Panc1 (cell line): ENCODE results near the gene GPRC5A.

Experiments
- SIN3A ChIP-seq: IDR thresholded peaks from 2 replicates; pipeline ENCODE4 v1.6.1; 2012; ENCODE audit warnings: low read depth, mild to moderate bottlenecking, low read length, moderate library complexity, borderline replicate concordance; ENCODE audit not compliant: insufficient read depth
- TF ChIP-seq, protein P1 (sequence below): fragments of 450-650 bp; IDR thresholded peaks from 2 replicates; pipeline ENCODE4 v1.5.1; 2017; ENCODE audit warnings: mild to moderate bottlenecking

DNA sequence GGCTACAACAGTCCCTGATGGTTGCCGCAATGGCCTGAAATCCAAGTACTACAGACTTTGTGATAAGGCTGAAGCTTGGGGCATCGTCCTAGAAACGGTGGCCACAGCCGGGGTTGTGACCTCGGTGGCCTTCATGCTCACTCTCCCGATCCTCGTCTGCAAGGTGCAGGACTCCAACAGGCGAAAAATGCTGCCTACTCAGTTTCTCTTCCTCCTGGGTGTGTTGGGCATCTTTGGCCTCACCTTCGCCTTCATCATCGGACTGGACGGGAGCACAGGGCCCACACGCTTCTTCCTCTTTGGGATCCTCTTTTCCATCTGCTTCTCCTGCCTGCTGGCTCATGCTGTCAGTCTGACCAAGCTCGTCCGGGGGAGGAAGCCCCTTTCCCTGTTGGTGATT is 16.9 kb downstream of the GPRC5A start:
- TF ChIP-seq, protein P1, sequence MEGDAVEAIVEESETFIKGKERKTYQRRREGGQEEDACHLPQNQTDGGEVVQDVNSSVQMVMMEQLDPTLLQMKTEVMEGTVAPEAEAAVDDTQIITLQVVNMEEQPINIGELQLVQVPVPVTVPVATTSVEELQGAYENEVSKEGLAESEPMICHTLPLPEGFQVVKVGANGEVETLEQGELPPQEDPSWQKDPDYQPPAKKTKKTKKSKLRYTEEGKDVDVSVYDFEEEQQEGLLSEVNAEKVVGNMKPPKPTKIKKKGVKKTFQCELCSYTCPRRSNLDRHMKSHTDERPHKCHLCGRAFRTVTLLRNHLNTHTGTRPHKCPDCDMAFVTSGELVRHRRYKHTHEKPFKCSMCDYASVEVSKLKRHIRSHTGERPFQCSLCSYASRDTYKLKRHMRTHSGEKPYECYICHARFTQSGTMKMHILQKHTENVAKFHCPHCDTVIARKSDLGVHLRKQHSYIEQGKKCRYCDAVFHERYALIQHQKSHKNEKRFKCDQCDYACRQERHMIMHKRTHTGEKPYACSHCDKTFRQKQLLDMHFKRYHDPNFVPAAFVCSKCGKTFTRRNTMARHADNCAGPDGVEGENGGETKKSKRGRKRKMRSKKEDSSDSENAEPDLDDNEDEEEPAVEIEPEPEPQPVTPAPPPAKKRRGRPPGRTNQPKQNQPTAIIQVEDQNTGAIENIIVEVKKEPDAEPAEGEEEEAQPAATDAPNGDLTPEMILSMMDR: no peak
- no peak for TF ChIP-seq SIN3A
